Vagina (tissue), 2 donors: ENCODE data around the gene AUH.

Source experiments
- CTCF ChIP-seq, 3 experiments: fragments of 450-650 bp in 2 of 3; fragments of 200-600 bp in 1 of 3; sonication (generic) in 1 of 3; IDR thresholded peaks; one replicate each; pipeline ENCODE4 v1.5.1; 2017 to 2019; ENCODE audit warnings: antibody characterized with exemption in 3 of 3, mild to moderate bottlenecking in 2 of 3, moderate library complexity in 2 of 3
- POLR2A ChIP-seq, 2 donors: fragments of 450-650 bp; IDR thresholded peaks; one replicate each; pipeline ENCODE4 v1.6.1; 2017; ENCODE audit warnings: antibody characterized with exemption in 2 of 2, mild to moderate bottlenecking in 2 of 2, moderate library complexity in 2 of 2
- POLR2AphosphoS5 ChIP-seq, 2 donors: sonication (generic); formaldehyde crosslinking; IDR thresholded peaks; one replicate each; pipeline ENCODE4 v1.9.0; 2017; ENCODE audit warnings: antibody characterized with exemption in 2 of 2, mild to moderate bottlenecking in 2 of 2, low read depth in 1 of 2; ENCODE audit not compliant: insufficient read depth in 1 of 2

GRCh38 chr9:91185193-91185886 is 176.4 kb downstream of the AUH start:
- no peak for TF ChIP-seq POLR2AphosphoS5 (IDR thresholded peaks at IDR 0.05; ENCODE audit: insufficient read depth in 1 of 2, low read depth in 1 of 2)
- no peak for TF ChIP-seq CTCF (IDR thresholded peaks at IDR 0.05)
- no peak for TF ChIP-seq POLR2A (IDR thresholded peaks at IDR 0.05)
